Measurements from ENCODE around the gene BRD4.

DNA sequence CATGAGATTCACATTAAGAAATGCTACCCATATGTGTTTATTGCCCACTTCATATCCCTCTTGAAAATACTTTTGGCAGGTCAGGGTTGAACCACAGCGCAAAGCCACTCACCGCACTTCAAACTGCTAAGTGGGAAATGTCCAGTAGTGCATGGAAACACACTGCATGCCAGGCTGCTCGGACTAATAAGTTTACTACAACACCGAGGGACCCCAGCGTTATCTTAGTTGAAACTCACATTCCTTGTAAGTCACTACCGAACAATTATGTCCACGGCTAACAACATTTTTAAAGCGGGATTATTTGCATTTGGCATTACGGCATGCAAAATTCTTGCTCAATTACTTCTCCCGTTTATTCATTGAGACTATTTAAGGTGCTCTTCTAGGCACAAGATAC lies 4.0 kb downstream of the BRD4 start:
- TF ChIP-seq, protein P1, sequence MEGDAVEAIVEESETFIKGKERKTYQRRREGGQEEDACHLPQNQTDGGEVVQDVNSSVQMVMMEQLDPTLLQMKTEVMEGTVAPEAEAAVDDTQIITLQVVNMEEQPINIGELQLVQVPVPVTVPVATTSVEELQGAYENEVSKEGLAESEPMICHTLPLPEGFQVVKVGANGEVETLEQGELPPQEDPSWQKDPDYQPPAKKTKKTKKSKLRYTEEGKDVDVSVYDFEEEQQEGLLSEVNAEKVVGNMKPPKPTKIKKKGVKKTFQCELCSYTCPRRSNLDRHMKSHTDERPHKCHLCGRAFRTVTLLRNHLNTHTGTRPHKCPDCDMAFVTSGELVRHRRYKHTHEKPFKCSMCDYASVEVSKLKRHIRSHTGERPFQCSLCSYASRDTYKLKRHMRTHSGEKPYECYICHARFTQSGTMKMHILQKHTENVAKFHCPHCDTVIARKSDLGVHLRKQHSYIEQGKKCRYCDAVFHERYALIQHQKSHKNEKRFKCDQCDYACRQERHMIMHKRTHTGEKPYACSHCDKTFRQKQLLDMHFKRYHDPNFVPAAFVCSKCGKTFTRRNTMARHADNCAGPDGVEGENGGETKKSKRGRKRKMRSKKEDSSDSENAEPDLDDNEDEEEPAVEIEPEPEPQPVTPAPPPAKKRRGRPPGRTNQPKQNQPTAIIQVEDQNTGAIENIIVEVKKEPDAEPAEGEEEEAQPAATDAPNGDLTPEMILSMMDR (IDR thresholded peaks at IDR 0.05): no peak
- TF ChIP-seq POLR2A (IDR thresholded peaks at IDR 0.05): no peak

All from prostate gland (tissue), 2 donors.